Stimulated activated CD8-positive, alpha-beta memory T cell treated with anti-CD3 and anti-CD28 coated beads, Interleukin-12 subunit alpha, Interleukin-12 subunit beta, amount 100 ng/mL, for 1 hour (primary cell): ENCODE data around the gene HMG20A.
"Not testable (repeated sequence)": the region's sequence is repeated elsewhere in the genome, so short reads cannot be mapped to it uniquely, and the experiment has no call there.

Experiments used
- DNase-seq: peaks from one replicate; pipeline ENCODE4 v3.0.0-alpha.2; 2020; ENCODE audit warnings: low read depth

HMG20A gene

DNA sequence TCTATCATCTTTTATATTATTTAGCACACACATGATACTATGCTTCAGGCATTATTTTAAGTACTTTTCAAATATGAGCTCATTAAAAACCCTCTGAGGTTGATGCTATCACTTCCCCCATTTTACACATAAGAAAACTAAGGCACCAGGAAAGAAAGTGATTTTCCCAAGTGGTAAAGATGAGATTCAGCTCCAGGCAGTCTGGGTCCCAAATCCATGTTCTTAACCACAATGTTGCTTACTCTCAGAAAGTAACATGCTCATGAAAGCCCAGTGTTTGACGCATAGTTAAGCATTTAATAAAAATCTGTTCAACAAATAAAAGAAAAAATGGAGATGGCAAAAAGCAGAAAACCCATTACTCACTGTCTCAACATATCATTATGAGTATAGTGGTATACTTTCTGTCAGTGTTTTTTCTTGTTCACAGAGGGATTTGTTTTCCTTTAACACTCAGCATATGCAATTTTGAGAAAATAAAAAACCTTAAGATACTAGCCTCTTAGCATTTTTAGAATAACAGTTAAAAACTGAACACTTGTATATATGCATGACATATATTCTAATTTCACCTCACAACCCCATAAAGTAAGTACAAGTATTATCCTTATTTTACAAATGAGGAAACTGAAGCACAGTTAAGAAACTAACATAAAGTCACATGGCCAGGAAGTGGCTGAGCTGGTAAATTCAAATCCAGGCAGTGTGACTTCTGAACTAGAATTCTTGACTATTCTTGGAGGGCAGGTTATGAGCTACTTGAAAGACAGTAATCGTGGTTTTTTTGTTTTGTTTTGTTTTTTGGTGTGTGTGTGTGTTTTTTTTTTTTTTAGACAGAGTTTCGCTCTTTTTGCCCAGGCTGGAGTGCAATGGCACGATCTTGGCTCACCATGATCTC, 11.2 kb upstream of the HMG20A start:
- no peak for DNase-seq

DNA sequence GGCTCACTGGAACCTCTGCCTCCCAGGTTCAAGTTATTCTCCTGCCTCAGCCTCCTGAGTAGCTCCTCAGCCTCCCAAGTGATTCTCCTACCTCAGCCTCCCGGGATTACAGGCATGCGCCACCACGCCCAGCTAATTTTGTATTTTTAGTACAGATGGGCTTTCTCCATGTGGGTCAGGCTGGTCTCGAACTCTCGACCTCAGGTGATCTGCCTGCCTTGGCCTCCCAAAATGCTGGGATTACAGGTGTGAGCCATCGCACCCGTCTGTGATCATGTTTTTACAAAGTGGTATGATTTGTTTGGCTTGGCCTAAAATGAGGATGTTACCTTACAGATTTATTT, 10.6 kb upstream of the HMG20A start:
- DNase-seq: not testable (repeated sequence)

DNA sequence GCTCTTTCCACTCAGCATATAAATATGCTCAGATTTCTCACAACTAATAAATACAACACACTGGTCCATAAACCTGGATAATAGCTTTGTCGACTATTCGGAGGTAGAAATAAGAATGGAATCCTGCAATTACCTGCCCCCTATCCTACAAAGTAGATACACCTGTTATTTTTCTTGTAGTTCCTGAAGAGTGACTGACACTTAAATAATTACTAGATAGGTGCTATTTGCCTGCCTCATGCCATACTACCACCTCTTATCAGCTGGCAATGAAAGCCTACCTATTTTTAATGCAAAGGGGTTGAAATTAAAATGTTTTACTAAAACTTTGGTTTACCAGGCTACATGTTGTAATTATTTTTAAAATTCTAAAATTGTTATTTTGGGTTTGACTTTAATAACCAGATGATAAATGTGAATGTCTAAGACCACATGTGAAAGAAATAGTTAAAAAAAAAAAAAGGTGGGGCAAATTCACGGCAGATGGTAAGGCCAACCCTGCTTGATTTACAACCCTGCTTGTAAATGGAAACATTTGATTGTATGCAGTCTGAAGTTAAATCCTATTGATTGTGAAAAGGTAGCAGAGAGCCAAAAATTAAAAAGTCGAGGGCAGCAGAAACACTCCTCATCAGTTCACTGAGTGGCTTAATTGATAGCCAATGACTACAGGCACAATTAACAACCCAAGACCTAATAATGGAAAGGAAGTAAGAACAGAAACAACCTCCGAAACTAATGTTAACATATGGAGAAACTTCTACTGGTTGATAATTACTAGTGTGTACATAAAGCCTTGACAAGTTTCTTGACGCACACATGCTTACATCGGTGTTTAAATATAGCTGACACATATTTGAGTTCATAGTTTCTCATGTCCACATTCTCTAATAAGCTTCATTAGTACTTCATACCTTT, 9.7 kb upstream of the HMG20A start:
- DNase-seq: no peak

DNA sequence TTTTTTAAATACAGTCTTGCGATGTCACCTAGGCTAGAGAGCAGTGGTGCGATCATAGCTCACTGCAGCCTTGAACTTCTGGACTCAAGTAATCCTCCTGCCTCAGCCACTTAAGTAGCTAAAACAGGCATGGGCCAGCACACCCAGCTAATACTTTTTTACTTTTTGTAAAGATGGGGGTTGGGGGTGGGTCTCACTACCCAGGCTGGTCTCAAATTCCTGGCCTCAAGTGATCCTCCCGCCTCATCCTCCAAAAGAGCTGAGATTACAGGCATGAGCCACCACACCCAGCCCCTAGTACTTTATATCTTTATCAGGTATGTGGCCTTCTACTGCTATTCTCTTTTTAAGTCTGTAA, 9.1 kb upstream of the HMG20A start:
- no peak for DNase-seq

DNA sequence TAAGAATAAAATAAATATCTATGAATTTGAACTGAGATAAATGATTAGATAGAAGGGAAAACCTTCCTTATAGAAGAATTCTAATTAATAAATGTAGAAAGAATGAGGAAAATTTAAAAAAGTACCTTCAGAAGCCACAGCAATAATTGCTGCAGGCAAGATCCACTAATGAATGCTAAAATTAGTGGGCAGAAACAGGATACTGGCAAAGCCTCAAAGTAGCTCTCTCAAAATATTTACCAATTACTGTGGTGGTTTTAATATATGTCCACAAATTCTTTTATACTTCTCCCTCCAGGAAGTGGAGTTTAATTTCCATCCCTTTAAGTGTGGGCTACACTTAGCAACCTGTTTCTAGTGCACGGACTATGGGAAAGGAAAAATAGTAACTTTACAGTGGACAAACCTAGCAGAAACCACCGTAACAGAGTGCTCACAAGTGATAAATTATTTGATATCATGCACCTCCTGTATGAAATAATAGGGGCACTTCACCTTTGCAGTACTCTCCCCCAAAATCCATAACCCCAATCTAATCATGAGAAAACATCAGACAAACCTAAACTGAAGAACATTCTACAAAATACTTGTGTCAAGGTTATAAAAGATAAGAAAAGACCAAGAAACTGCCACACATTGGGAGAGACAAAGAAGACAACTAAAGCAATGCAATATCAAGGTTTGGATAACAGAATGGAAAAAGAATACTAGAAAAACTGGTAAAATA, 7.6 kb upstream of the HMG20A start:
- DNase-seq: no peak

DNA sequence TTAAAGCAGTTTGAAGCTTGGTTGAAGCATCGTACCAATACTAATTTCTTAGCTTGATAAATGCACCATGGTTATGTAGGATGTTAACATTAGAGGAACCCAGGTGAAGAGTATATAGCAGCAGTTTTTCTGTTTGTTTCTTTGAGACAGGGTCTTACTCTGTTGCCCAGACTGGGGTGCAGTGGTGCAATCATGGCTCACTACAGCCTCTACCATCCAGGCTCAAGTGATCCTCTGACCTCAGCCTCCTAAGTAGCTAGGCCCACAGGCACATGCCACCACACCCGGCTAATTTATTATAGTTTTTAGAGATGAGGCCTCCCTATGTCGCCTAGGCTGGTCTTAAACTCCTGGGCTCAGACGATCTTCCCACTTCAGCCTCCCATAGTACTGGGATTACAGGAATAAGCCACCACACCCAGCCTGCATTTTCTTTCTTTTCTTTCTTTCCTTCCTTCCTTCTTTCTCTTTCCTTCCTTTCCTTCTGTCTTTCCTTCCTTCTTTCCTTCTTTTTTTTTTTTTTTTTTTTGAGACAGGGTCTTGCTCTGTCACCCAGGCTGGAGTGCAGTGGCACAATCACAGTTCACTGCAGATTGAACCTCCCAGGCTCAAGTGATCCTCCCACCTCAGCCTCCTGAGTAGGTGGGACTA, 6.9 kb upstream of the HMG20A start:
- DNase-seq: no peak

DNA sequence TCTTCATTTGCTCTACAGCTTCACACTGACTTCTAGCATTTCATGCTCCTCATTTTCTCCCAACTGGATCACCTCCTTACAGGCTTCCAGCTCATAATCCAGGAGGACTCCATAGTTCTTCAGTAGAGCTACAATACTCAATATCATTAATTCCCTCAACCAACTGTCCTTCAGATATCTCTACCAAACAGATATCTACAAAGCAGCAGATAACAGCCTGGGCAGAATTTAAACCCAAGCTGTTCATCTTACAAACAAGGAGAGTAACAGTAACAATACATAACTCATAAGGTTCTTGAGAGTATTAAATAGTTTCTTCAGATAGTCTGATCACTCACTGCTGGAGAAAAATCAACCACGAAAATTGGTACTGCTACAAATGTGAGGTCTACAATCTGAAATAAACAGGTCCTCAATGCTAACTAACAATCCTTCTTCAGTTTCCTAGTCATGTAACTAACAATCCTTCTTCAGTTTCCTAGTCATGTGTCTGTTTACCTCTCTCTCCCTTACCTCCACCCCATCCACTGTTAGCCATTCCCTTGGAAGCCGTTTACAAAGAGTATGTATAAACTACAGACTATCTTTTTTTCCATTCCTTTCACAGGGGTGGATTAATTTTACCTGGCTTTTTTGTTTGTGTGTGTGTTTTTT, 5.8 kb upstream of the HMG20A start:
- no peak for DNase-seq

DNA sequence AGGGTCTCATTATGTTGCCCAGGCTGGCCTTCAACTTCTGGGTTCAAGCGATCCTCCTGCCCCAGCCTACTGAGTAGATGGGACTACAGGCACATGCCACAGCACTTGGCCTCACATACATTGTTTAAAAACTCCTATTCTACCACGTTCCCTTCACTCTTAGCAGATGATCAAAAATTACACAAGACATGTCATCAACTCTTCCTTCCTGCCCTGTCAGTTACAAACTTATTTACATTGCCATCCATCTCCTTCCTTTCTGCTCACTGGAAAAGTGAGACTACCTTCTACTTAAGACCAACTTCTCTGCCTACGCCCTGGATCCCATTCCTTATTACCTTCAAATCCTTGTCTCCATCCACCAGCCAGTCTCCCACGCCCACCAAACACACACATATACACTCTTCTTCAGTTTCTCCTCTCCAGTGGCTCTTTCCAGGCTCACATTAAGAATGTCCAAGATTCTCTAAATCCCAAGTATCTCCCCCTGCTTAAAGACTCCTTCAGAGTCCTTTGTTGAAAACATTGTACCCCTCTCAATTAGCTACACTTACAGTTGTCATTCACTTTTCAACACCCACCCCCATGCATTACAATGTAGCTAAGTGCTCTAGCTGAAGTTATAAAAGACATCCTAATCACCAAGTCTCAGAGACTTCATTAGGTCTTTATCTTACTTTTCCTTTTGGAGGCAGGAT, 5.1 kb upstream of the HMG20A start:
- no peak for DNase-seq

DNA sequence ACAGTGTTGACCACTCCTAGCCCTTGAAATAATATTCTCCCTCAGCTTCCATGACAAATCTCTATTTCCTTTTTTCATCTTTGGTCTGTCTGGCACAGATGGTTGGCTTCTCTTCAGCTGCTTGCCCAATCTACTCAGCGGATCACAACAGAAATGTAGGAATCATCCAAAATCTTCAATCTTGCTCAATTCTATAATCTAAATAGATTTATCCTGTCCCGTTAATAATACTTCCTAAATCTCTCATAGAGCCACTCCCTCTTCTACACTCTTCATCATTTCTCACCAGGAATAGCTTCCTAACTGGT, 4.6 kb upstream of the HMG20A start:
- no peak for DNase-seq

DNA sequence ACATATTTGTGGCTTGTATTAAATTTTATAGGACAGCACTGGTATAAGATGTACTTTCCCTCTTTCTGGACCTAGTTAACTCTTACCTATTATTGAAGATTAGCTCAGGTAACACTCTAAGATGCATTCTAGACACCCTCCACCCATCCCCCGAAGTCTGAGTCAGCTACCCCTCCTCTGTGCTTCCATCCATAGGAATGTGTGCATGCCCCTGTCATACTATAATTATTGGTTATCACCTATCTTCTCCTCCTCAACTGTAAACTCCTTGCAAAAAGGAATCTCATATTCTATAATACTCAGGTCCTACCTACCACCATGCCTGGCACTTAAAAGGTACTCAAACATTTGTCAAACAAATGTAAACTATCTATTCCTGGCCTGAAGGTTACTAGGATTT, 3.7 kb upstream of the HMG20A start:
- no peak for DNase-seq

DNA sequence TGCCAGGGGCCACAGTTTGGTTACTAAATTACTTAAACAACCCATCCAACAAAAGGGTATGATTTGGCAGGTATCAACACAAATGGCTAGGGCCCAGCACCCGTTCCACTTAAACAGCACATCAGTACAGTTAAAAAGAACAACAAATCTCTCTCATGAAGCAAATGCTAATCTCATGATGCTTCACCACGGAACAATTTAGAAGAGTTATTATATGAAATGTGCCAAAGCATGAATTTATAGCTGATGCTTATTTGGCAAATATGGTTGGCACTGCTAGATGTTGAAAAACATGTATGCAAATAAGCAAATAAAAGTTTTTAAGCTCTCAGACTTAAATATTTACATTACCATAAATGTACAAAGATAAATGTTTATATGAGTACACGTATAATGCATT, 3.1 kb upstream of the HMG20A start:
- DNase-seq: no peak

DNA sequence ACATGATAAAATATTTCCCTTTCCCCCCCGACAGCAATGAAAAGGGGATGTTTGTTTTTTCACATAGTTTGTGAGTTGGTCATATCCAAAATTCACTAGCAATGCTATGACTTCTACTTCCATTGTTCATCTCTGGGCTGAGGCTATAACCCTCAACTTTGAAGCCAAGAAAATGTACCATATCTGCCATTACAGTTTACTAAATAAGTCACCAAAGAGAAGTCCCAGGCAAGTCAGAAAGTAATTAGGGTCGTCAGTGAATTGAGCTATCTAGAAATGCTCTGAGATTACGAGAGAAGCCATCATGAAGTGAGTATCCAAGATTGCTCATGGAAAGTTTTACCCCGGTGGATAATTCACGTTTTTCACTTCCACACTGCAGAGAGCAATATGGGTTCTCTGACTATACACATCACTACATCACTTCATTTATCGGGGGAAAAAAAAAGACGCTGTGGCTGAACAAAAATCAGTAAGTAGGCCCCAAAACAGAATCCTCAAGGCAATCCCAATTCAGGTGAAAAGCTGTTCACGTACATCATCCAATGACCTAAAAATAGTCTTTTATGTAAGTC, 2.2 kb upstream of the HMG20A start:
- no peak for DNase-seq

DNA sequence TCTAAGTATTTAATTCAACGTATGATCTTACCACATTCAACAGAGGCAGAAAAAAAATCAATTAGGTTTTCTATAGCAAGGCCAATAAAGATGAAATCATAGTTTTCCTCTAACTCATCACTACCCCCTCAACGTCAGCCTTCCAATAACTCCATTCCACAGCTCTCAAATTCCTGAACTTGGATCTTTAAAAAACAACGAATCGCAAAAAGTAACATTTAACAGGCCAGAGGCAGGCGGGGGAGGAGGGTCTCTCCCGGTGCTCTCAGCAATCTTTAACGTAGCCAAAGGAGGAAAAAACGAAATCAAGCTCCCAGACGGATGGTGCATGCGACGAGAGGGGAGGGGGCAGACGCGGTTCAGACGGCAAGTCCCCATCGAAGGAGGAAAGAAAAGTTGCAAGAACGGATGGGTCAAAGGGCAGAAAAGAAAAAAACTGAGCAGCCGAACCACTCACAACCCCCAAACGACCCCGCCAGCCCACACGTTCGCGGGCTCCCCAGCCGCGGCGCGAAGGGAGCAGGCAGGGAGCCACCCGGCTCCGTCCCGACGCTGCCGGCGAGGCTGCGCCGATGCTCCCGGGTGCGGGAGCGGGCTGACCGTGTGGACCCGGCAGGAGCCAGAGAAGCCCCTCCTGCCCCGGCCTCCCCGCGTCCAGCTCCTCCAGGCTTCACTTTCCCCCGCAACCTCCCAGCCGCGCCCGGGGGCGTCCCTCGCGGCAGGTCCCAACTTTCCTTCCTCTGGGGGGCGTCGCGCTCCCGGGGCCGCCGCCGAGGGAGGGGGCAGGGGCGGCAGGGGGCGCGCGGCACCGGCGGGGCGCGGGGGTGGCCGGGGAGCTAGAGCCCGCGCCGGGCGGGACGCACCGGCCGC, 1.5 kb upstream of the HMG20A start:
- peak; percentile 8 for DNase-seq

DNA sequence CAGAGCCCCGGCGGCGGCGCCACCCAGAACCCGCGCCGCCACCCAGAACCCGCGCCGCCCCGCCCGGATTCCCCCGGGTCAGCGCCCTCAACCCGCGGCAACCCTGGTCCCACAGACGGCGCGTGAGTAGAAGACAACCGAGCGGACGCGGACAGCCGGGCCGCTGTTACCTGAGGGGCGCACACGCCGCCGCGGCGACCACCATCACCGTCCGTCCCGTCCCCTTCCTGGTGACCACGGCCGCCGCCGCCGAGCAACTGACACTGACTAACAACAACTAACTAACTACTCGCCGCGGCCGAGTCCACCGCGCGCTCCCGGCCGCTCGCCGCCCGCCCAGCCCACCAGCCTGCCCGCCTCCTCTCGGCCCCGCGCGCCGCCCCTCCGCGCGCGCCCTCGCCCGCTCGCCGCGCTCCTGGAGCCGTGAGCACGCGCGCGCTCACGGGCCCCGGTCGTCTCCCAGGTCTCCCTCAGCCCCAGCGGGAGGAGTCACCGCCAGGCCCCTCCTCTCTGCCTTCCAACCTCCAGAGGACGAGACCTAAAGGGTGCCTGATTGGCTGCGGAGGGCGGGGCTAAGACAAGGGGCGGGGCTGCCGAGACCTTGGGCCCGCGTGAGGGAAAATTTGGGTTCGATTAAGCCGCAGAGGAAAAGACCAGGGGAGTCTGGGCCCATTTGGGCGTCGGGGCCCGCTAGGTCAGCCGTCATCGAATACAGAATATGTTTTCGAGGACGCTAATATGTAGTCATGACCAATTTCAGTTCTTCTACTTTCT, 665 bp upstream of the HMG20A start, which contains the start of gene PEAK1:
TSS of gene PEAK1 (minus strand) at position 269 of the 774 bp plus-strand sequence. CDS start 238,178 bp downstream, outside the sequence.
- peak; percentile 99 for DNase-seq

DNA sequence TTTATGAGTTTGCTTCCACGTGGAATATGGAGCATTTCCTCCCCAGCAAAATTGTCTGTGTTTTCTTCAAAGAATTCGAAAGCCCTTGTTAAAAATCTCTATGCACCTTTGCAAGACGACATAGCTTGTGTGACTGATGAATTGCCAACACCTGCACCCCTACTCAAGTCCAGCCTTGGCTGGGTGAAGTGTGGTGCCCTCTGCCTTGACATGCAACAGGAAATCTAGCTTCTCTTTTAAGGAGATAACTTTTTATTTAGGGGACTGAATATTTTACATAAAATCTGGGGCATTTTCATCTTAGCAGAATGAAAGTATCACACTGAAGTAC, 647 bp downstream of the HMG20A start:
- DNase-seq: no peak

DNA sequence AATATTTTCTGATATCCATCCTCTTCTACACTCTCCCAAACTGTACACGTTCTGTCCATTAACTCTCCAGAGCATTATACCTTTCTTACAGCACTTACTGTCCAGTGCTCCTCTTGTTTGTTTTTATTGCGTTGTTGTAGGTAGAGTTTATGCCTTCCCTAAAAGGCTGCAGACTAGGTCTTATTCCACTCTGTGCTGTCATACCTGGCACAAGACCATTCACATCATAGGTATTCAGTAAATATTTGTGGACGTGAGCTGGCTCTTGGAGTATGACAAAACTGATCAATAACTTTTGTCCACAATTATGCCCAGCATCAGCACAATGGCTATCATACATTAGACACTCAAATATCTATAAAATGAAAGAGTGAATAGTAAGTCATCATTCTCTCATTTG, 4.4 kb downstream of the HMG20A start:
- no peak for DNase-seq

DNA sequence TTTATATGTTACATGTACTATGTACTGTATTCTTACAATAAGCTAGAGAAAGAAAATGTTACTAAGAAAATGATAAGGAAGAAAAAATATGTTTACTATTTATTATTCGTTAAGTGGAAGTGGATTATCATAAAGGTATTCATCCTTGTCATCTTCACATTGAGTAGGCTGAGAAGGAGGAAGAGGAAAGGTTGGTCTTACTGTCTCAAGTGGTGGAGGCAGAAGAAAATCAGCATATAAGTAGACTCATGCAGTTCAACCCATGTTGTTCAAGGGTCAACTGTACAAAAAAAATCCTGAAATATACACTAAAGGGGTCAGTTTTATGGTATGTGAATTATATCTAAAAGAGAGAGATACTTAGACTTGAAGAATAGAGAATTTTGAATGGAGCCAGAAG, 5.7 kb downstream of the HMG20A start:
- no peak for DNase-seq

DNA sequence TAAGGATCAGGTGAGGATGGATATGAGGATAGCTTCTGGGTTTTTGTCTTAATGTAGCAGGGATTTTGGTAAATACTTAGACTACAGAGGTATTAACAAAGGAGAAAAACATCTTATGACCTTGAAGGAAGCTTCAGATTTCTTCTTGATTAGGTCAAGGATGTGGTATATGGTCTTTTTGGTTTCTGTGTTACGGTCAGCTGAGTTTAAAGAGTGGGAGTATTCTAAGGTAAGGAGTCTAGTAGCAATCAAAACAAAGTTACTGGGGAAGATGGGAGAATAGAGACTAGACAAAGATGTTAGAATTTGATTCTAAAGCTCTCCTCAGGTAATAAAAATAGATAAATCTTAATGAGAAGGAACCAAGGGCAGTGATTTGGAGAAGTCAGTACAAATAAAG, 6.2 kb downstream of the HMG20A start:
- DNase-seq: no peak

DNA sequence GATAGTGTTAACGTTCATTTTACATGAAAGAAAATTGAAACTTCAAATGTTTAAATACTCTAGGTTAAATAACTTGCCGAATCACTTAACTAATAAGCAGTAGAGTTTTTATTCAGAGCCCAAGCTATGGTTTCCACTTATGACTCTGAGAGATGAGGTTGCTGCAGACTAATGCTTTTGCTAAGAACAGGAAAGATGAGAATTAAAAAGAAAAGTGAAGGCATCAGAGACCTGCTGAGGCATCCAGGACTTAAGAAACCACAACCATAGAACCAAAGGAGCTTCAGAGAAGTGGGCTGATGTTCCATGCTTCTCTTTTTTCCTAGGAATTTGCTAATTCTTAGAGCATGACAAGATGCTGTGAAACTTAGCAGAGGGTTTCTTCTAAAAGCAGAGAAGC, 9.5 kb downstream of the HMG20A start:
- no peak for DNase-seq
